Activated naive CD4-positive, alpha-beta T cell treated with anti-CD3 and anti-CD28 coated beads for 36 hours (primary cell): ENCODE measurements around the gene NTNG1. TPM values are rescaled to one million over a fixed set of nuclear protein-coding genes. Genes with fewer than 3 reads are reported as not detected.

ENCODE experiments used
- CTCF ChIA-PET: fragments of 350-600 bp; sonication (Branson Sonifier 250); formaldehyde crosslinking; loops from one replicate; lab custom pipeline; 2021; ENCODE audit warnings: antibody characterized with exemption; lab: Charles Lee
- DNase-seq: peaks from one replicate; pipeline ENCODE4 v3.0.0-alpha.2; 2020
- H3K27ac Mint-ChIP-seq: one replicate; pipeline ENCODE4 v1.8.0; 2021; ENCODE audit warnings: mild to moderate bottlenecking, mixed read lengths
- H3K27me3 Mint-ChIP-seq: one replicate; pipeline ENCODE4 v1.8.0; 2021; ENCODE audit warnings: low read depth, mixed read lengths
- H3K36me3 Mint-ChIP-seq: one replicate; pipeline ENCODE4 v1.8.0; 2021; ENCODE audit warnings: low read depth, mixed read lengths
- H3K4me1 Mint-ChIP-seq: one replicate; pipeline ENCODE4 v1.8.0; 2021; ENCODE audit warnings: low read depth, mixed read lengths
- H3K4me3 Mint-ChIP-seq: one replicate; pipeline ENCODE4 v1.8.0; 2021; ENCODE audit warnings: mild to moderate bottlenecking, moderate library complexity, mixed read lengths
- H3K9me3 Mint-ChIP-seq: one replicate; pipeline ENCODE4 v1.8.0; 2021; ENCODE audit warnings: mixed read lengths
- intact Hi-C: fragments of 100-400 bp; cut with micrococcal nuclease; formaldehyde crosslinking; loops from one replicate; pipeline ENCODE4 v1.15.1; 2023
- total RNA-seq, 2 experiments: library from RNA; stranded (reverse); gene quantifications; one replicate each; pipeline ENCODE4 v1.2.3, GENCODE V29; 2021

The NTNG1 gene
- total RNA-seq, 2 experiments from 2014 or later, result not detected

DNA sequence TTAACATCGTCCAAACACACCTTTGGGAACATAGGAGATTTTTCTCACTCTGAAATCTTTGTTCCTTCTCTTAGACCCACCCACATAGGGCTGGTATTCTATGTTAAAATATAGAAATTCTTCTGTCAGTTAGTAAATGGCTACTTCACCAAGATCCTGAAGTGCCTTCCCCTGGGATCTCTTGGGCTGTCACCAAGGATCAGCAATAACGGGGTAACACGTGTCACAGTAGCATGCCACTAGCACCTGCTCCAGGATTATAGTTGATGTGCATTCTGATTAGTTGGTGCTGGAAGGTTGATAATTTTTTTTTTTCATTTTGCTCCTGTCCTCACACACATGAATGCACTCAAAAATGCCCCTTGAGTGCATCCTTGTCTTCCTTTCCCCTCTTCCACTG is 298.7 kb downstream of the NTNG1 start:
- H3K4me3 Mint-ChIP-seq, result no peak overlapping the region
- H3K36me3 Mint-ChIP-seq, result no peaks in the 10 kb centered on the region
- H3K4me1 Mint-ChIP-seq, result no peaks in the 10 kb centered on the region
- intact Hi-C loops, result no loop called here
- H3K27ac Mint-ChIP-seq, result no peak overlapping the region
- CTCF ChIA-PET, result interaction anchor here (1.2 kb wide), 1 partner anchor 12 kb away, joined by 3 read pairs; no protein-coding TSS in a partner anchor
- H3K27me3 Mint-ChIP-seq, result peaks cover 8% of the 10 kb centered on the region
- DNase-seq, result no peak
- no peaks in the 10 kb centered on the region for H3K9me3 Mint-ChIP-seq

DNA sequence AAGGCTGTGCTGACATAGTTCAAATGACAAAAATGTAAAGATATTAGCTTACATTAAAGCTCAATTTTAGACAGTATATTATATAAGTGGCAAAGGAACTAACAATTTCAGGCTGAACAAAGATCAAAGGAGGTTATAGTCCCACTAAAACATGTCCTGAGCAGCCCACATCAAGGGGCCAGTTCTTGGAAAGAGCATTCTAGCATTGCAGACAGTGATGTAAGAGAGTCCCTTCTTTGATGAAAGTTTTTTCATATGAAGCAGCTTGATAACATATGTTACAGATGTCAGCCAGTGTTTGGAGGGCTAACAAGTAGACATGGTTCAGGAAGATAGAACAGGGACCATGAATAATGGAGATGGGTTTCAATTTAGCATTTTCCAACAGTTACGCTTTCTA is 301.7 kb downstream of the NTNG1 start:
- Mint-ChIP-seq H3K4me3 (no peak overlapping the region), H3K27ac (no peak overlapping the region), H3K9me3 (no peaks in the 10 kb centered on the region), H3K27me3 (peaks cover 8% of the 10 kb centered on the region), H3K4me1 (no peaks in the 10 kb centered on the region), H3K36me3 (no peaks in the 10 kb centered on the region)
- intact Hi-C loops, result no loop called here
- no peak for DNase-seq
- CTCF ChIA-PET, result no interaction called here

DNA sequence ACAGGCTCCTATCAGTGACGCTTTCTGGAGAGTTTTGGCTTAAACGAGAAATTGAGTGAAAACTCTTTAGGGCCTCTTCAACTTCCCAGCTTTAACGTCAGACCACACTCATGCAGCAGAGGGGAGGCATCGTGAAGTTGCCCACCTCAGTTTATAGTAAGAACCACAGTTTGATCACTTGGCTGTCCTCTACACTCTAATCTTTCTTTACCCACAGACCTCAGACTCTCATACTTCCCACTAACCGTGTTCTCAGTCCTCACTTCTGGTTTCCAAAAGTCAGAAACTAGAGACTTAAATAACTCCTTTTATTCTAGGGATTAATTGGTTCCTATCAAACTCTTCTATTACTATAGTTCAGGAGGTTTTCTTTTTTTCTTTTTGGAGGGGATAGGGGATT is 302.2 kb downstream of the NTNG1 start:
- H3K4me3 Mint-ChIP-seq, result no peak overlapping the region
- no peak for DNase-seq
- intact Hi-C loops, result no loop called here
- peaks cover 8% of the 10 kb centered on the region for H3K27me3 Mint-ChIP-seq
- no peak overlapping the region for H3K27ac Mint-ChIP-seq
- H3K36me3 Mint-ChIP-seq, result no peaks in the 10 kb centered on the region
- H3K4me1 Mint-ChIP-seq, result no peaks in the 10 kb centered on the region
- no peaks in the 10 kb centered on the region for H3K9me3 Mint-ChIP-seq
- CTCF ChIA-PET, result no interaction called here

DNA sequence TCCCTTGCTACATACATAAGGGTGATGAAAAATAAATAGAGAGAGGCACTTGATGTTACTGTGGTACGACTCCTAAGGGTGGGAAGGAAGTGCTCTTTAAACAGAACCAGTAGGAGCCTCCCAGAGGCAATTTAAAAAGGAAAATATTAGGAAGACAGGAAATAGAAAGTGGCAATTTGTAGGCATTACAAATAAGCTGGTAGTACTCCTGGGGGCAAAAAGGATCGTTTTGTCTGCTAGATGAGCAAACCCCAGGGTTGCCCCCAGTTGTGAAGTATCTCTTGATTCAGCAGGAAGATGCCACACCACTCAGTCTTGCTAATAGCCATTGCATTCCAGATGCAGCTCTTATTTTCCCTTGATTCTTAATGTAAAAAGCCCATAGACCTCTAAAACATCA is 303.0 kb downstream of the NTNG1 start:
- peaks cover 8% of the 10 kb centered on the region for H3K27me3 Mint-ChIP-seq
- intact Hi-C loops, result no loop called here
- H3K9me3 Mint-ChIP-seq, result no peaks in the 10 kb centered on the region
- H3K36me3 Mint-ChIP-seq, result no peaks in the 10 kb centered on the region
- DNase-seq, result no peak
- CTCF ChIA-PET, result no interaction called here
- no peak overlapping the region for H3K4me3 Mint-ChIP-seq
- no peaks in the 10 kb centered on the region for H3K4me1 Mint-ChIP-seq
- H3K27ac Mint-ChIP-seq, result no peak overlapping the region

DNA sequence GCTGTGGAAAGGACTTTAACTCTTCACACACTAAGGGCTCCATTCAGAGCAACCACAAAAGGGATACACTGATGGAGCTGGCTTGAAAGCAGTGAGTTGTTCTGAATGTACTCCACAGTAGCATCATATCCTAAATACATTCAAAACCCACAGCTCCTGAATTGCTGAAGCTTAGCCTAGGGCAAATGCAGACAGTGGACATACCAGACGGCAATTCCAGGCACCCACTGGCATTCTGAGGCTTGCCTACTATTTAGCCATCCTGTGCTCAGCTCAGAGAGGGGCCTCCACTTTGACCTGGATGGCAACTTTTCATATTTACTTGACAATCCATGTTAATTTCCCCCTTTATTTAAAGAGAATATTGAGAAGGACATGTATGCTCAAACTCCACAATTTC is 303.5 kb downstream of the NTNG1 start:
- H3K9me3 Mint-ChIP-seq, result no peaks in the 10 kb centered on the region
- CTCF ChIA-PET, result no interaction called here

DNA sequence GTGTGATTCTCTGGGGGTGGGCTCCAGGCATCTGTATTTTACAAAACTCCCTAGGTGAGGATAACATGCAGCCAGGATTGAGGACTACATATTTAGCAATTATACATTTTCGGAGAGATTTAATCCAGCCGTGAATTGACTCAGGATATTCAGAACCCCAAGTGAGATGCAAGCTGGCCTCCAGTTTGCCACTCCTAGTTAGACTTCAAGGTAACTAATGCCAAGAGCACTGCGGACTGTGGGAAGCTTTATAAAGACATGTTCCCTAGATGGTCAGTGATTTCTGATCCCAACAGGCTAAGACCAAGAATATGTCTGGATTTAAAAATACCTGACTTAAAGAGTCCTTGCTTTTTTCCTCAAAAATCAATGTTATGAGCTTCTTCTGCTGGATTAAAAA is 308.5 kb downstream of the NTNG1 start:
- Mint-ChIP-seq H3K4me1 (no peaks in the 10 kb centered on the region), H3K27me3 (peaks cover 2% of the 10 kb centered on the region), H3K4me3 (no peak overlapping the region), H3K9me3 (no peaks in the 10 kb centered on the region), H3K36me3 (no peaks in the 10 kb centered on the region), H3K27ac (no peak overlapping the region)
- CTCF ChIA-PET, result interaction anchor here (1.0 kb wide), 1 partner anchor 19 kb away, joined by 3 read pairs; no protein-coding TSS in a partner anchor
- intact Hi-C loops, result no loop called here
- no peak for DNase-seq

More for the DNA sequence above, 303.5 kb downstream of the NTNG1 start:
- H3K4me1 Mint-ChIP-seq, result no peaks in the 10 kb centered on the region
- H3K27me3 Mint-ChIP-seq, result peaks cover 8% of the 10 kb centered on the region
- no peak overlapping the region for H3K27ac Mint-ChIP-seq
- H3K4me3 Mint-ChIP-seq, result no peak overlapping the region
- intact Hi-C loops, result no loop called here
- no peaks in the 10 kb centered on the region for H3K36me3 Mint-ChIP-seq
- no peak for DNase-seq

DNA sequence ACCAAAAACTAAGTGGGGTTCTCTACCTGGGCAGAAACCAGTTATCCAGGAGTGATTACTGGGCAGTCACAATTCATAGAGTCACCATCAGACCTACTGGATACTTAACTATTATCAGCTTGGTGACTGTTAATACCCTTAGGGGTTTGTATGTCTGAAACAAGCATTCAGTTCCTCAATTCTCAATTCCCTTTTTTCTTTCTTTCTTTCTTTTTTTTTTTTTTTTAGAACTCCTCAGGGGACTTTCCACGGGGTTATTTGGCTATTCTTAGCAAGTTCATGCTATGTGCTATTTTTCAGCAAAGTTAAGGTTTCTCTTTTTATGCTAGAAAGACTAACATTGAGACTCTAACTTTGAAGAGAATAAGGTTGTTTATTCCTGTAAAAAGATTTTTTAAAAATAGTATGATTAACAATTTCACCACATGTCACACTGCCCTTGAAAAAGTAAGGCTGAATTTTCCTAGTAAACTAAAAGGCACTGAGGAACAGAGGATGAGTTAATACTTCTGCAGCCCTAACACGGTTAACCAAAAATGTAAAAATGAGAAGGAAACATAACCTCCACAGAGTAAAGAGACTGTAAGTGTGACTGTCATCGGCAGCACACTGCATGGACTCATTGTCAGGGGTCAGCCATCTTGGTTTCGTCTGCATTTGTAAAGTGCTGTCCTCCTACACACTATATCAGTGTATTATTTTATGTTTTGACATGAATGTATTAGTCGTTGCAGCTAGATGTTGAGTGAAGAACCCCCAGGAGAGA is 310.2 kb downstream of the NTNG1 start:
- H3K9me3 Mint-ChIP-seq, result no peaks in the 10 kb centered on the region
- H3K27me3 Mint-ChIP-seq, result peaks cover 7% of the 10 kb centered on the region
- intact Hi-C loops, result no loop called here

DNA sequence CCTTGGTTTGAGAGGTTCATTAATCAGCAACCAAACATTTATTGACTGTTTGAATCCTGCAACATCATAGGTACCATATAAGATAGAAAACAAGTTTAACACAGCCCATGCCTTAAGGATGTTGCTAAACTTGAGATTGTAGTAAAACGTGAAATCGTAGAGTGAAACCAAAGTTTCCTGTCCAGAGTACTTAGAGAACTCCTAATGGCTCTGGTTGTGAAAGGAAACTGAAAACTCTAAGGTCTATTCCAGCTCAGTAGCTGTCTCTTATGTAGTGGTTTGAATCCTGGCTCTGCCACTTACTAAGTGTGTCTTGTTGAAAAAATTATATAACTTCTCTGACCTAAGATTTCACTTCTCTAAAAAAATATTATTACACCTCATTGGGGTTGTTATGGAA is 310.9 kb downstream of the NTNG1 start:
- H3K9me3 Mint-ChIP-seq, result no peaks in the 10 kb centered on the region
- intact Hi-C loops, result no loop called here
- CTCF ChIA-PET, result no interaction called here
- DNase-seq, result no peak
- H3K36me3 Mint-ChIP-seq, result no peaks in the 10 kb centered on the region
- H3K27ac Mint-ChIP-seq, result no peak overlapping the region
- H3K4me3 Mint-ChIP-seq, result no peak overlapping the region
- no peaks in the 10 kb centered on the region for H3K4me1 Mint-ChIP-seq
- peaks cover 7% of the 10 kb centered on the region for H3K27me3 Mint-ChIP-seq

More for the DNA sequence above, 310.2 kb downstream of the NTNG1 start:
- Mint-ChIP-seq H3K36me3 (no peaks in the 10 kb centered on the region), H3K27ac (no peak overlapping the region), H3K4me3 (no peak overlapping the region), H3K4me1 (no peaks in the 10 kb centered on the region)
- CTCF ChIA-PET, result no interaction called here
- no peak for DNase-seq

DNA sequence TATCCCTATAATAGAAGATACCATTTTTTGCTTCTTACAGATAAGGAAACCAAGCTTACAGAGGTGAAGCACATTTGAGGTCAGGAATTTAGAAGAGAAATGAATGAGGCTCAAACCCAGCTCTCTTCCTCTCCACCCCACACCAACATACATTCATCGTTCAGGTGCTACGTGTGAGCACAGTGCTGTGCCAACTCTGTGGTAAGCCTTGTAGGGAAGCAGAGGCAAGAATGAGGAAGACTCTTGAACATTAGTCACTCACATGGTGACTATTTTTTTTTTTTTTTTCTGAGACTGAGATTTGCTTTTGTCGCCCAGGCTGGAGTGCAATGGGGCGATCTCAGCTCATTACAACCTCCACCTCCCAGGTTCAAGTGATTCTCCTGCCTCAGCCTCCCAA is 314.0 kb downstream of the NTNG1 start:
- intact Hi-C loops, result no loop called here
- Mint-ChIP-seq H3K4me1 (no peaks in the 10 kb centered on the region), H3K27me3 (peaks cover 8% of the 10 kb centered on the region), H3K27ac (no peak overlapping the region), H3K36me3 (no peaks in the 10 kb centered on the region), H3K4me3 (no peak overlapping the region), H3K9me3 (no peaks in the 10 kb centered on the region)
- no peak for DNase-seq
- CTCF ChIA-PET, result no interaction called here

DNA sequence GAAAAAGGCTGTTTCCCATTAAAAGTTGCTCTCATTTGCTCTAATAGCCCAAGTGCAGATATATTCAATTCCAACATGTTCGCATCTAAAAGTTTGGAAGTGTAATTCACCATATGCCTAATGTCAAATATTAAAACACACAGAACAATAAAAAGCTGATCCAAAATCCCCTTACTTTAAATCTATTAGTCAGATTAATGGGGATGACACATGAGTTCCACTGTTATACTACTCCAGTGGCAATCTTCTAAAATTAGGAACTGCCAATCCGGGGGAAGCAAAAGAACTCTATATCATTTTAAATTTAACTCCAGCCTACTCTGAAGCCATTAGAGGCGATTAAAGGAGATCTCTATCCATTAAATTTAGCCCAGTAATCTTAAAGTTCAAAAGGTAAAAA is 317.1 kb downstream of the NTNG1 start:
- Mint-ChIP-seq H3K9me3 (no peaks in the 10 kb centered on the region), H3K27ac (no peak overlapping the region), H3K4me1 (no peaks in the 10 kb centered on the region), H3K27me3 (peaks cover 8% of the 10 kb centered on the region), H3K36me3 (no peaks in the 10 kb centered on the region), H3K4me3 (no peak overlapping the region)
- intact Hi-C loops, result no loop called here
- DNase-seq, result no peak
- CTCF ChIA-PET, result no interaction called here

DNA sequence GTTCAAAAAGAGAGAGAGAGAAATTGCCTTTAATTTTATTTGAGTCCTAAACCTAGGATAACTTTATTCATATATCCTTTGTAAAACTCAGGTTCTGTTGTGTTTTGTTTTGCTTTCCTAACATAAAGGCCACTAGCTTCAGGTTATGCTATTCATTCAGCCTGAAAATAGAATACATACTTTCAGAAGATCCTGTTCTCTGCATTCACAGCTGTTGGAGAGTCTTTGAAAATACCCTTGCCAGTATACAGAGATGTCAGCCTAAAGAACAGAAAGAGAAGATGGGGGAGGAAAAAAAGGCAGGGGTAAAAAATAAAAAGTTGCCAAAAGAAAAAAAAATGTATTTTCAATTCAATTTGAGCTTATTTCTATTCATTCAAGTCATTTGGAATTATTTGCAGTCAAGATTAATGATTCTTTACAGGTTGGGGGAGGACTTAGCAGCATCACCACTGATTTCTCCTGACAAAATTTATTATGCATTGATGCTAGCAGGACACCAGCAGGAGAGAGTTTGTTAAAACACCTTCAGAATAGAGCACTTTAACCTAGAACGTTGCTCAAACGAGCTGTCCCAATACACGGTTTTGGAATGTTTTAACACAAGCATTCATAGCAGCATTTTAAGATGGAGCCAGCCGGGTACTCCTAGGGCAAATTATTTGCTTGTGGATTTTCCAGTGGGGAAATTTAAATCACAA is 318.5 kb downstream of the NTNG1 start:
- no peak for DNase-seq
- intact Hi-C loops, result no loop called here
- Mint-ChIP-seq H3K4me1 (no peaks in the 10 kb centered on the region), H3K27me3 (peaks cover 6% of the 10 kb centered on the region), H3K9me3 (no peaks in the 10 kb centered on the region), H3K27ac (no peak overlapping the region), H3K4me3 (no peak overlapping the region), H3K36me3 (no peaks in the 10 kb centered on the region)
- CTCF ChIA-PET, result interaction anchor here (0.6 kb wide), 1 partner anchor 70 kb away, joined by 4 read pairs; no protein-coding TSS in a partner anchor

DNA sequence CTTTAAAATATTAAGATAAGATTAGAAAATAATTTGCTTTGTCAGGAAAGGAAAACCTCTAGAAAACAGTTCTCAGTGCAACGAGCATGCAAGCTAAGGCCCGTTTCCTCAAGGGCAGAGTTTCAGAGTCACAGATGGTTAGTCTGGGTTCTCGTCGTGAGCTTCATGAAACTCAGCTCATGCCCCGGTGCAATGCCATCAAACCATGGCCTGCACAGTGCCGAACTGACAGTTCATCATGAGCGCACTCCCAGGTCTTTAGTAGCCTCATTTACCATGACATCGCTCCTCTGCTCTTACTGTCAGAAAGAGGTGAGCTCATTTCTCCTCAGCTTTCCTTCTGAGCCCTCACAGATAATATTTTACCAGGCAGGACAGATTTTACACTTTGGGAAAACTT is 319.2 kb downstream of the NTNG1 start:
- H3K27me3 Mint-ChIP-seq, result peaks cover 2% of the 10 kb centered on the region
- H3K9me3 Mint-ChIP-seq, result no peaks in the 10 kb centered on the region
- no peak for DNase-seq
- CTCF ChIA-PET, result no interaction called here
- H3K36me3 Mint-ChIP-seq, result no peaks in the 10 kb centered on the region
- no peaks in the 10 kb centered on the region for H3K4me1 Mint-ChIP-seq
- intact Hi-C loops, result no loop called here
- no peak overlapping the region for H3K27ac Mint-ChIP-seq
- no peak overlapping the region for H3K4me3 Mint-ChIP-seq

DNA sequence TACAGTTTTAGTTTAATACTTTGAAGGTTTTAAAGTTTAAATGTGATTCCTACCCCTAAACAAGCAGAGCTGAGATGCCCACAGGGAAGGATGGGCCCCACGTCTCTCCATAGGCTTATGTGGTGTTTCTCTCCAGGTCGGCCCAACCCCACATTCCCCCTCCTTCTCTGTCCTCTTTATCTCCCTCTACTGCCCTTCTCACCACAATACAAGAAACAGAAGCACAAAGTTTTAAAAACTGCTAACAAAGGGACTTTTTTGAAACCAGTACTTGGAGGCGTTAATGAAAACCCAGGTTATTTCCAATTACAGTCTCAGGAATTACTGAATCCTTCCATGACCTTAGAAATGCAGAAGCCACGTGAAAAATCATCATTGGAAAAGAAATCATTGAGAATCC is 324.0 kb downstream of the NTNG1 start:
- Mint-ChIP-seq H3K4me3 (no peak overlapping the region), H3K27ac (no peak overlapping the region), H3K9me3 (no peaks in the 10 kb centered on the region), H3K36me3 (no peaks in the 10 kb centered on the region), H3K27me3 (peaks cover 5% of the 10 kb centered on the region), H3K4me1 (no peaks in the 10 kb centered on the region)
- CTCF ChIA-PET, result no interaction called here
- DNase-seq, result no peak
- intact Hi-C loops, result no loop called here
